ENCODE results near the gene XPNPEP1. TPM values are rescaled to one million over a fixed set of nuclear protein-coding genes. Genes with fewer than 3 reads are reported as not detected.

XPNPEP1 gene
- total RNA-seq, 4 donors from 2014 or later = 77.5 to 109 (median 100) TPM

- intact Hi-C loops (cut with DNase I; ENCODE audit: low total_unique reads) = no loop called here
- no peak for TF ChIP-seq CTCF (IDR thresholded peaks at IDR 0.05)
- H3K4me3 ChIP-seq (ENCODE audit: low read depth, poor library complexity, severe bottlenecking) = no peak overlapping the region
- no peak for DNase-seq (ENCODE audit: low spot score in 2 of 2)
- WGBS, 2 donors = 97 to 100% methylated on average over 2 of the region's 2 CpGs
Observed at GRCh38 chr10:109904397-109904796, 18.9 kb downstream of the XPNPEP1 start.

- 54 to 55% methylated on average over 7 of the region's 7 CpGs for WGBS, 2 donors
- no peak overlapping the region for H3K4me3 ChIP-seq (ENCODE audit: low read depth, poor library complexity, severe bottlenecking)
Observed at GRCh38 chr10:109902992-109903947, 20.0 kb downstream of the XPNPEP1 start.

GRCh38 chr10:109899356-109900331, 23.7 kb downstream of the XPNPEP1 start:
- H3K4me3 ChIP-seq (ENCODE audit: low read depth, poor library complexity, severe bottlenecking) = no peak overlapping the region
- DNase-seq (ENCODE audit: low spot score in 2 of 2) = peak in 1 of 2 donors; percentile 77
- 29 to 39% methylated on average over 9 of the region's 9 CpGs for WGBS, 2 donors
- intact Hi-C loops (cut with DNase I; ENCODE audit: low total_unique reads) = no loop called here
- TF ChIP-seq CTCF (IDR thresholded peaks at IDR 0.05) (no peak), POLR2A (IDR thresholded peaks at IDR 0.05) (no peak)

More at GRCh38 chr10:109902992-109903947, 20.0 kb downstream of the XPNPEP1 start:
- DNase-seq (ENCODE audit: low spot score in 2 of 2) = no peak
- intact Hi-C loops (cut with DNase I; ENCODE audit: low total_unique reads) = no loop called here
- no peak for TF ChIP-seq POLR2A (IDR thresholded peaks at IDR 0.05)
- no peak for TF ChIP-seq CTCF (IDR thresholded peaks at IDR 0.05)

- peak in 1 of 2 donors; percentile 89 for DNase-seq (ENCODE audit: low spot score in 2 of 2)
- H3K4me3 ChIP-seq (ENCODE audit: low read depth, poor library complexity, severe bottlenecking) = no peak overlapping the region
- WGBS, 2 donors = 52 to 61% methylated on average over 5 of the region's 5 CpGs
- no peak for TF ChIP-seq CTCF (IDR thresholded peaks at IDR 0.05)
- TF ChIP-seq POLR2A (IDR thresholded peaks at IDR 0.05) = no peak
- intact Hi-C loops (cut with DNase I; ENCODE audit: low total_unique reads) = no loop called here
Observed at GRCh38 chr10:109898666-109899355, 24.5 kb downstream of the XPNPEP1 start.

GRCh38 chr10:109898007-109898406, 25.3 kb downstream of the XPNPEP1 start:
- H3K4me3 ChIP-seq (ENCODE audit: low read depth, poor library complexity, severe bottlenecking) = no peak overlapping the region
- intact Hi-C loops (cut with DNase I; ENCODE audit: low total_unique reads) = no loop called here
- TF ChIP-seq CTCF (IDR thresholded peaks at IDR 0.05) = no peak
- no peak for TF ChIP-seq POLR2A (IDR thresholded peaks at IDR 0.05)
- WGBS, 2 donors = 98 to 99% methylated on average over 6 of the region's 6 CpGs
- DNase-seq (ENCODE audit: low spot score in 2 of 2) = no peak

All from lower leg skin (tissue), 4 donors.